SK-N-SH (cell line): Measurements from ENCODE around the gene FAM227A. TPM values are rescaled to one million over a fixed set of nuclear protein-coding genes. Genes with fewer than 3 reads are reported as not detected.

Experiments used
- CTCF ChIA-PET: fragments of 300-600, 350-600 bp; formaldehyde crosslinking; extraction: SDS; loops from one replicate; lab custom pipeline; 2021; lab: Yijun Ruan, JAX
- POLR2A ChIA-PET: fragments of 350-600 bp; sonication (Branson Sonifier 250); formaldehyde crosslinking; extraction: SDS; loops from one replicate; lab custom pipeline; 2020; ENCODE audit warnings: antibody characterized with exemption, inconsistent platforms; lab: Yijun Ruan, JAX
- DNase-seq: peaks from one replicate; pipeline ENCODE4 v3.0.0; 2012
- H2AFZ ChIP-seq: fragments of 200-600 bp; sonication (generic); 2 replicates; pipeline ENCODE4 v1.8.1; 2016; ENCODE audit warnings: antibody characterized with exemption, mild to moderate bottlenecking, low read depth
- H3F3A ChIP-seq: fragments of 200-600 bp; sonication (generic); replicated peaks from 2 replicates; pipeline ENCODE3; 2016; ENCODE audit warnings: antibody characterized with exemption, mild to moderate bottlenecking; ENCODE audit not compliant: insufficient read depth
- H3K27ac ChIP-seq, 2 experiments: fragments of 200-500 bp in 1 of 2; fragments of 200-600 bp in 1 of 2; sonication (Bioruptor generic) in 1 of 2; sonication (generic), shearing (Covaris generic) in 1 of 2; 2 replicates each; pipeline versions ENCODE4 v1.5.1 to v1.6.1; 2014 to 2016; ENCODE audit warnings: low read depth in 2 of 2, inconsistent platforms in 1 of 2, low read length in 1 of 2, mild to moderate bottlenecking in 1 of 2, mixed read lengths in 1 of 2
- H3K27me3 ChIP-seq: fragments of 200-600 bp; sonication (generic), shearing (Covaris generic); 2 replicates; pipeline ENCODE4 v1.6.1; 2016; ENCODE audit warnings: mixed run types; ENCODE audit not compliant: insufficient read depth
- H3K36me3 ChIP-seq, 2 experiments: fragments of 200-500 bp in 1 of 2; fragments of 200-600 bp in 1 of 2; sonication (Bioruptor generic) in 1 of 2; sonication (generic) in 1 of 2; replicated peaks in 1 of 2; 2 replicates each; pipeline versions ENCODE3 to v1.5.1; 2014 to 2016; ENCODE audit warnings: low read length in 1 of 2, mild to moderate bottlenecking in 1 of 2; ENCODE audit not compliant: insufficient read depth in 2 of 2, control insufficient read depth in 1 of 2
- H3K4me1 ChIP-seq, 2 experiments: fragments of 200-500 bp in 1 of 2; fragments of 200-600 bp in 1 of 2; sonication (Bioruptor generic) in 1 of 2; sonication (generic), shearing (Covaris generic) in 1 of 2; 2 replicates each; pipeline versions ENCODE4 v1.5.1 to v1.6.1; 2014 to 2016; ENCODE audit warnings: low read depth in 1 of 2, low read length in 1 of 2, mixed run types in 1 of 2; ENCODE audit not compliant: insufficient read depth in 2 of 2, control insufficient read depth in 1 of 2
- H3K4me2 ChIP-seq: fragments of 200-600 bp; sonication (generic), shearing (Covaris generic); 2 replicates; pipeline ENCODE4 v1.6.1; 2017; ENCODE audit warnings: mixed run types
- H3K4me3 ChIP-seq, 2 experiments: fragments of 200-500 bp in 1 of 2; fragments of 200-600 bp in 1 of 2; sonication (Bioruptor generic) in 1 of 2; sonication (generic), shearing (Covaris generic) in 1 of 2; 2 replicates each; pipeline versions ENCODE4 v1.5.1 to v1.8.1; 2014 to 2016; ENCODE audit warnings: low read depth in 2 of 2, inconsistent platforms in 1 of 2, low read length in 1 of 2, mild to moderate bottlenecking in 1 of 2, mixed read lengths in 1 of 2, moderate library complexity in 1 of 2
- H3K79me2 ChIP-seq: fragments of 200-600 bp; sonication (generic); 2 replicates; pipeline ENCODE4 v1.8.1; 2017; ENCODE audit warnings: mild to moderate bottlenecking; ENCODE audit not compliant: insufficient read depth
- H3K9ac ChIP-seq: fragments of 200-600 bp; sonication (generic); 2 replicates; pipeline ENCODE4 v1.6.1; 2017; ENCODE audit warnings: mixed run types
- H3K9me2 ChIP-seq: fragments of 200-600 bp; sonication (generic); 2 replicates; pipeline ENCODE4 v1.6.1; 2017; ENCODE audit warnings: mixed run types
- H3K9me3 ChIP-seq: fragments of 200-600 bp; sonication (generic); 2 replicates; pipeline ENCODE4 v1.6.1; 2017; ENCODE audit warnings: mixed run types, mild to moderate bottlenecking, moderate library complexity
- H4K20me1 ChIP-seq: fragments of 200-600 bp; sonication (generic); 2 replicates; pipeline ENCODE4 v1.6.1; 2017; ENCODE audit warnings: mild to moderate bottlenecking, mixed run types; ENCODE audit not compliant: insufficient read depth
- CHD2 ChIP-seq: fragments of 150-350 bp; IDR thresholded peaks from 2 replicates; pipeline ENCODE4 v1.6.1; 2018; ENCODE audit warnings: low read length; ENCODE audit not compliant: partially characterized antibody
- CTCF ChIP-seq: fragments of 200-600 bp; sonication (generic); IDR thresholded peaks from 2 replicates; pipeline ENCODE4 v1.6.1; 2017; ENCODE audit warnings: antibody characterized with exemption, mild to moderate bottlenecking, moderate library complexity
- ELF1 ChIP-seq: IDR thresholded peaks from 2 replicates; pipeline ENCODE4 v1.4.0; 2012
- EZH2phosphoT487 ChIP-seq: fragments of 200-600 bp; sonication (generic); IDR thresholded peaks from 2 replicates; pipeline ENCODE4 v1.6.1; 2017; ENCODE audit warnings: low read depth, mixed run types, mild to moderate bottlenecking, antibody characterized with exemption, moderate library complexity, borderline replicate concordance
- FOXJ3 ChIP-seq: sonication (generic); formaldehyde crosslinking; IDR thresholded peaks from 2 replicates; pipeline ENCODE4 v1.5.1; 2020; ENCODE audit warnings: mild to moderate bottlenecking, missing genetic modification reagents
- GABPA ChIP-seq: IDR thresholded peaks from 2 replicates; pipeline ENCODE4 v1.4.0; 2012; ENCODE audit warnings: low read depth, mild to moderate bottlenecking
- IRF3 ChIP-seq: fragments of 150-350 bp; IDR thresholded peaks from 2 replicates; pipeline ENCODE4 v1.6.1; 2016; ENCODE audit warnings: mild to moderate bottlenecking, low read depth, low read length
- JUND ChIP-seq: IDR thresholded peaks from 2 replicates; pipeline ENCODE4 v1.4.0; 2012
- MEF2A ChIP-seq: IDR thresholded peaks from 2 replicates; pipeline ENCODE4 v1.4.0; 2012; ENCODE audit warnings: low read depth, borderline replicate concordance
- MXI1 ChIP-seq: IDR thresholded peaks from 2 replicates; pipeline ENCODE4 v1.6.1; 2012; ENCODE audit warnings: mild to moderate bottlenecking, low read depth, low read length, improper control_type of control experiment
- NRF1 ChIP-seq: IDR thresholded peaks from 2 replicates; pipeline ENCODE4 v1.6.1; 2012; ENCODE audit warnings: low read depth, mild to moderate bottlenecking, low read length
- RAD21 ChIP-seq: IDR thresholded peaks from 2 replicates; pipeline ENCODE4 v1.6.1; 2012; ENCODE audit warnings: mild to moderate bottlenecking, low read length
- RCOR1 ChIP-seq: fragments of 150-350 bp; IDR thresholded peaks from 2 replicates; pipeline ENCODE4 v1.6.1; 2017; ENCODE audit warnings: antibody characterized with exemption, low read length
- SIN3A ChIP-seq: IDR thresholded peaks from 2 replicates; pipeline ENCODE4 v1.6.1; 2012; ENCODE audit warnings: low read depth, mild to moderate bottlenecking, low read length, moderate library complexity, borderline replicate concordance
- SMC3 ChIP-seq: IDR thresholded peaks from 2 replicates; pipeline ENCODE4 v1.6.1; 2012; ENCODE audit warnings: low read depth, low read length, improper control_type of control experiment
- TCF12 ChIP-seq: IDR thresholded peaks from 2 replicates; pipeline ENCODE4 v1.4.0; 2012
- TEAD4 ChIP-seq: IDR thresholded peaks from 2 replicates; pipeline ENCODE4 v1.4.0; 2012; ENCODE audit warnings: mild to moderate bottlenecking, borderline replicate concordance; ENCODE audit not compliant: insufficient read depth
- WGBS: methylation state at CpG from one replicate; pipeline ENCODE4 v1.1.6; 2017; ENCODE audit warnings: low lambda C conversion rate; 5-methylcytosine and 5-hydroxymethylcytosine counted together
- polyA plus RNA-seq, 3 experiments: library from polyadenylated mRNA; depleted of rRNA; stranded (reverse); fragments of >200 nt; gene quantifications; 2 replicates each; pipeline ENCODE4 v1.2.3, GENCODE V29; 2012
- TF ChIP-seq, protein P1 (sequence below): IDR thresholded peaks from 2 replicates; pipeline ENCODE4 v1.4.0; 2012; ENCODE audit warnings: low read depth, borderline replicate concordance
- TF ChIP-seq, protein P2 (sequence below): IDR thresholded peaks from 2 replicates; pipeline ENCODE4 v1.4.0; 2012; ENCODE audit warnings: low read depth, borderline replicate concordance
- TF ChIP-seq, protein P3 (sequence below): IDR thresholded peaks from 2 replicates; pipeline ENCODE4; 2012

Gene FAM227A
- polyA plus RNA-seq, 1 of the 3 experiments (the other 2 are of a cell fraction): 1.2 TPM

GRCh38 chr22:38569181-38569971 lies 86.8 kb downstream of the FAM227A start:
- ChIA-PET POLR2A (no interaction called here), CTCF (no interaction called here)
- WGBS: 83% methylated on average over 17 of the region's 32 CpGs
- no peaks in the 10 kb centered on the region for H3K27me3 ChIP-seq
- TF ChIP-seq SMC3 (no peak), RAD21 (no peak), IRF3 (no peak), TCF12 (no peak), GABPA (no peak), SIN3A (no peak), EZH2phosphoT487 (no peak), MEF2A (no peak), RCOR1 (no peak), FOXJ3 (no peak), ELF1 (no peak), TEAD4 (no peak), MXI1 (no peak), JUND (no peak), CHD2 (no peak), CTCF (no peak), NRF1 (no peak)
- TF ChIP-seq, protein P1, sequence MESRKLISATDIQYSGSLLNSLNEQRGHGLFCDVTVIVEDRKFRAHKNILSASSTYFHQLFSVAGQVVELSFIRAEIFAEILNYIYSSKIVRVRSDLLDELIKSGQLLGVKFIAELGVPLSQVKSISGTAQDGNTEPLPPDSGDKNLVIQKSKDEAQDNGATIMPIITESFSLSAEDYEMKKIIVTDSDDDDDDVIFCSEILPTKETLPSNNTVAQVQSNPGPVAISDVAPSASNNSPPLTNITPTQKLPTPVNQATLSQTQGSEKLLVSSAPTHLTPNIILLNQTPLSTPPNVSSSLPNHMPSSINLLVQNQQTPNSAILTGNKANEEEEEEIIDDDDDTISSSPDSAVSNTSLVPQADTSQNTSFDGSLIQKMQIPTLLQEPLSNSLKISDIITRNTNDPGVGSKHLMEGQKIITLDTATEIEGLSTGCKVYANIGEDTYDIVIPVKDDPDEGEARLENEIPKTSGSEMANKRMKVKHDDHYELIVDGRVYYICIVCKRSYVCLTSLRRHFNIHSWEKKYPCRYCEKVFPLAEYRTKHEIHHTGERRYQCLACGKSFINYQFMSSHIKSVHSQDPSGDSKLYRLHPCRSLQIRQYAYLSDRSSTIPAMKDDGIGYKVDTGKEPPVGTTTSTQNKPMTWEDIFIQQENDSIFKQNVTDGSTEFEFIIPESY: no peak
- TF ChIP-seq, protein P2, sequence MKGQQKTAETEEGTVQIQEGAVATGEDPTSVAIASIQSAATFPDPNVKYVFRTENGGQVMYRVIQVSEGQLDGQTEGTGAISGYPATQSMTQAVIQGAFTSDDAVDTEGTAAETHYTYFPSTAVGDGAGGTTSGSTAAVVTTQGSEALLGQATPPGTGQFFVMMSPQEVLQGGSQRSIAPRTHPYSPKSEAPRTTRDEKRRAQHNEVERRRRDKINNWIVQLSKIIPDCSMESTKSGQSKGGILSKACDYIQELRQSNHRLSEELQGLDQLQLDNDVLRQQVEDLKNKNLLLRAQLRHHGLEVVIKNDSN: no peak
- TF ChIP-seq, protein P3, sequence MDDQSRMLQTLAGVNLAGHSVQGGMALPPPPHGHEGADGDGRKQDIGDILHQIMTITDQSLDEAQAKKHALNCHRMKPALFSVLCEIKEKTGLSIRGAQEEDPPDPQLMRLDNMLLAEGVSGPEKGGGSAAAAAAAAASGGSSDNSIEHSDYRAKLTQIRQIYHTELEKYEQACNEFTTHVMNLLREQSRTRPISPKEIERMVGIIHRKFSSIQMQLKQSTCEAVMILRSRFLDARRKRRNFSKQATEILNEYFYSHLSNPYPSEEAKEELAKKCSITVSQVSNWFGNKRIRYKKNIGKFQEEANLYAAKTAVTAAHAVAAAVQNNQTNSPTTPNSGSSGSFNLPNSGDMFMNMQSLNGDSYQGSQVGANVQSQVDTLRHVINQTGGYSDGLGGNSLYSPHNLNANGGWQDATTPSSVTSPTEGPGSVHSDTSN: no peak
- H3K36me3 ChIP-seq: no peaks in the 10 kb centered on the region
- no peaks in the 10 kb centered on the region for H4K20me1 ChIP-seq
- H3K9ac ChIP-seq: no peak overlapping the region
- H3K79me2 ChIP-seq: no peaks in the 10 kb centered on the region
- H3K9me2 ChIP-seq: no peaks in the 10 kb centered on the region
- peak; percentile 7 for DNase-seq
- H3K27ac ChIP-seq: no peak overlapping the region
- H3K4me3 ChIP-seq: no peak overlapping the region
- H3F3A ChIP-seq: no peaks in the 10 kb centered on the region
- no peak overlapping the region for H3K4me2 ChIP-seq
- H2AFZ ChIP-seq: no peak overlapping the region
- peaks cover 0 to 2% of the 10 kb centered on the region in 2 experiments; a peak in 2 of 4 replicates for H3K4me1 ChIP-seq
- H3K9me3 ChIP-seq: no peaks in the 10 kb centered on the region
